PC-3 (cell line): ENCODE measurements around the gene ELAVL3. TPM values are rescaled to one million over a fixed set of nuclear protein-coding genes. Genes with fewer than 3 reads are reported as not detected.

Experiments used
- ATAC-seq: fragments of 200-7000 bp; cut with Tn5 transposase; 2 replicates; pipeline ENCODE4 v1.9.1; 2020; ENCODE audit warnings: mild to moderate bottlenecking, moderate library complexity
- BruUV-seq: library from RNA; stranded (reverse); fragments of 400-500 nt; replicated peaks from 2 replicates; lab custom pipeline; 2021; lab: Mats Ljungman, UMichigan
- CTCF ChIA-PET: fragments of 300-600 bp; sonication (Branson Sonifier 250); formaldehyde crosslinking; loops from one replicate; lab custom pipeline; 2022; ENCODE audit warnings: antibody characterized with exemption; lab: Charles Lee
- POLR2A ChIA-PET: fragments of 300-600 bp; sonication (Branson Sonifier 250); formaldehyde crosslinking; loops from one replicate; lab custom pipeline; 2022; ENCODE audit warnings: antibody characterized with exemption; ENCODE audit not compliant: unreplicated experiment; lab: Charles Lee
- DNase-seq: peaks from one replicate; pipeline ENCODE4 v3.0.0-alpha.2; 2015
- H2AFZ ChIP-seq: fragments of 300-600 bp; sonication (generic); 2 replicates; pipeline ENCODE4 v1.6.0; 2016; ENCODE audit warnings: antibody characterized with exemption, low read length
- H3F3A ChIP-seq: fragments of 300-600 bp; sonication (generic); one replicate; pipeline ENCODE4 v1.6.0; 2017; ENCODE audit warnings: antibody characterized with exemption, low read length, control low read depth, mild to moderate bottlenecking; ENCODE audit not compliant: unreplicated experiment
- H3K27ac ChIP-seq: fragments of 300-600 bp; sonication (generic); 2 replicates; pipeline ENCODE4 v1.5.1; 2016; ENCODE audit warnings: mild to moderate bottlenecking, low read length
- H3K27me3 ChIP-seq: fragments of 300-600 bp; sonication (generic); 2 replicates; pipeline ENCODE4 v1.6.1; 2016; ENCODE audit warnings: low read length, mixed read lengths
- H3K36me3 ChIP-seq: fragments of 300-600 bp; sonication (generic); 2 replicates; pipeline ENCODE4 v1.6.1; 2016; ENCODE audit warnings: low read depth, mixed run types, low read length, mixed read lengths
- H3K4me1 ChIP-seq: fragments of 300-600 bp; sonication (generic); 2 replicates; pipeline ENCODE4 v1.5.1; 2016; ENCODE audit warnings: low read length; ENCODE audit not compliant: insufficient read depth
- H3K4me2 ChIP-seq: fragments of 300-600 bp; sonication (generic); 2 replicates; pipeline ENCODE4 v1.6.0; 2016; ENCODE audit warnings: low read length
- H3K4me3 ChIP-seq: fragments of 300-600 bp; sonication (generic); 2 replicates; pipeline ENCODE4 v1.5.1; 2016; ENCODE audit warnings: mild to moderate bottlenecking, low read length, mixed read lengths
- H3K79me2 ChIP-seq: fragments of 300-600 bp; sonication (generic); 2 replicates; pipeline ENCODE4 v1.6.1; 2017; ENCODE audit warnings: low read length, mixed read lengths
- H3K9ac ChIP-seq: fragments of 300-600 bp; sonication (generic); 2 replicates; pipeline ENCODE4 v1.6.0; 2016; ENCODE audit warnings: mild to moderate bottlenecking, low read length
- H3K9me2 ChIP-seq: fragments of 300-600 bp; sonication (generic); replicated peaks from 2 replicates; pipeline ENCODE4 v1.6.1; 2016; ENCODE audit warnings: mixed run types, low read length, mixed read lengths
- H3K9me3 ChIP-seq: fragments of 300-600 bp; sonication (generic); 2 replicates; pipeline ENCODE4 v1.6.1; 2016; ENCODE audit warnings: low read length, mixed read lengths
- H4K20me1 ChIP-seq: fragments of 300-600 bp; sonication (generic); 2 replicates; pipeline ENCODE4 v1.6.1; 2016; ENCODE audit warnings: low read length, mixed read lengths
- CTCF ChIP-seq: fragments of 300-600 bp; sonication (generic); conservative IDR thresholded peaks from 2 replicates; pipeline ENCODE4 v1.5.1; 2017; ENCODE audit warnings: antibody characterized with exemption, low read depth, mild to moderate bottlenecking, low read length
- EZH2 ChIP-seq: fragments of 300-600 bp; sonication (generic); IDR thresholded peaks from one replicate; pipeline ENCODE4 v1.6.1; 2017; ENCODE audit warnings: antibody characterized with exemption, mild to moderate bottlenecking, low read length; ENCODE audit not compliant: unreplicated experiment
- EZH2phosphoT487 ChIP-seq: fragments of 300-600 bp; sonication (generic); IDR thresholded peaks from 2 replicates; pipeline ENCODE4 v1.6.1; 2018; ENCODE audit warnings: mild to moderate bottlenecking, antibody characterized with exemption, low read length, borderline replicate concordance
- intact Hi-C: fragments of 100-400 bp; cut with micrococcal nuclease; formaldehyde crosslinking; loops from 2 replicates; pipeline ENCODE4 v1.9.0; 2023
- total RNA-seq: library from RNA; depleted of rRNA; stranded (reverse); fragments of >200 nt; gene quantifications from 2 replicates; pipeline ENCODE4 v1.2.3, GENCODE V29; 2014

ELAVL3 gene
- total RNA-seq, 1 experiment from 2014 or later = not detected

- no TSS peak for BruUV-seq
- DNase-seq (no peak), ATAC-seq (no peak)
- Histone ChIP-seq H3K4me1 (no peaks in the 10 kb centered on the region), H3K36me3 (no peaks in the 10 kb centered on the region), H3K9ac (no peak overlapping the region), H3K27me3 (no peaks in the 10 kb centered on the region), H4K20me1 (no peaks in the 10 kb centered on the region), H3K4me2 (no peak overlapping the region), H3K79me2 (no peaks in the 10 kb centered on the region), H3F3A (no peaks in the 10 kb centered on the region), H3K27ac (no peak overlapping the region), H2AFZ (no peak overlapping the region), H3K9me3 (no peaks in the 10 kb centered on the region), H3K9me2 (no peaks in the 10 kb centered on the region), H3K4me3 (no peak overlapping the region)
- intact Hi-C loops = no loop called here
- ChIA-PET POLR2A (no interaction called here), CTCF (interaction anchor here (0.5 kb wide), 1 partner anchor 13 kb away, joined by 4 read pairs; the partner anchor contains the start of gene ODAD3)
- no peak for TF ChIP-seq EZH2phosphoT487
- no peak for TF ChIP-seq EZH2
- no peak for TF ChIP-seq CTCF
Measured at GRCh38 chr19:11421371-11422098, 59.3 kb downstream of the ELAVL3 start.

- intact Hi-C loops = no loop called here
- DNase-seq (no peak), ATAC-seq (no peak)
- no peaks in the 10 kb centered on the region for H3K36me3 ChIP-seq
- H3K9ac ChIP-seq = no peak overlapping the region
- H3K9me2 ChIP-seq = no peaks in the 10 kb centered on the region
- H3K27ac ChIP-seq = no peak overlapping the region
- H3K4me2 ChIP-seq = no peak overlapping the region
- no peaks in the 10 kb centered on the region for H3K79me2 ChIP-seq
- no peak overlapping the region for H3K4me3 ChIP-seq
- H2AFZ ChIP-seq = no peak overlapping the region
- no TSS peak for BruUV-seq
- TF ChIP-seq EZH2 = no peak
- TF ChIP-seq CTCF = no peak
- TF ChIP-seq EZH2phosphoT487 = no peak
- H3K4me1 ChIP-seq = no peaks in the 10 kb centered on the region
- no peaks in the 10 kb centered on the region for H3F3A ChIP-seq
- no peaks in the 10 kb centered on the region for H3K27me3 ChIP-seq
- no peaks in the 10 kb centered on the region for H4K20me1 ChIP-seq
- CTCF ChIA-PET = interaction anchor here (0.5 to 1.9 kb wide), 3 partner anchors 14 to 40 kb away, joined by 4 to 6 read pairs (median 4); partner anchors contain the start of genes ODAD3 and PRKCSH
- no peaks in the 10 kb centered on the region for H3K9me3 ChIP-seq
- POLR2A ChIA-PET = no interaction called here
Measured at GRCh38 chr19:11420429-11421370, 60.1 kb downstream of the ELAVL3 start.
